GM12872 (cell line): ENCODE results near the gene CLUH.

Experiments used
- CTCF ChIP-seq: IDR thresholded peaks from 3 replicates; pipeline ENCODE4 v1.5.1; 2011; ENCODE audit warnings: low read depth, mild to moderate bottlenecking, low read length, moderate library complexity; ENCODE audit not compliant: insufficient read depth

The CLUH gene

GRCh38 chr17:2700030-2700490, 11.5 kb downstream of the CLUH start:
- no peak for TF ChIP-seq CTCF

GRCh38 chr17:2697611-2698162, 13.9 kb downstream of the CLUH start:
- TF ChIP-seq CTCF: no peak

GRCh38 chr17:2695961-2696760, 15.4 kb downstream of the CLUH start:
- no peak for TF ChIP-seq CTCF

GRCh38 chr17:2695243-2695960, 16.2 kb downstream of the CLUH start:
- TF ChIP-seq CTCF: no peak

GRCh38 chr17:2694381-2695242, 17.0 kb downstream of the CLUH start:
- no peak for TF ChIP-seq CTCF

GRCh38 chr17:2693561-2694380, 17.8 kb downstream of the CLUH start:
- no peak for TF ChIP-seq CTCF
